Measurements from ENCODE around the gene ABCB9. TPM values are rescaled to one million over a fixed set of nuclear protein-coding genes. Genes with fewer than 3 reads are reported as not detected.

ABCB9 gene
- total RNA-seq, 1 experiment from 2014 or later, result 32.7 TPM

- in situ Hi-C loops (cut with HindIII; ENCODE audit: low pct_unique_long_range_greater_than_20kb, low sequenced_read_pairs), result no loop called here
- intact Hi-C loops (cut with micrococcal nuclease; ENCODE audit: unreplicated experiment), result loop anchor here (10.0 kb wide), 2 partner anchors 162 to 252 kb away; partner anchors contain the start of genes MPHOSPH9 and MTRFR
- ATAC-seq, result no peak
- no peak overlapping the region for H3K4me3 ChIP-seq (ENCODE audit: low read depth in 2 of 2, low read length in 2 of 2)
- no peak for DNase-seq (ENCODE audit: low read depth, low spot score)
- H3K4me1 ChIP-seq (ENCODE audit: control insufficient read depth, insufficient read depth, low read length), result peaks cover 37% of the 10 kb centered on the region
- H3K27me3 ChIP-seq (ENCODE audit: control insufficient read depth, insufficient read depth, low read length), result no peaks in the 10 kb centered on the region
- TF ChIP-seq CTCF (IDR thresholded peaks at IDR 0.05), result no peak
- TF ChIP-seq POLR2AphosphoS5 (IDR thresholded peaks at IDR 0.05; ENCODE audit: low read depth, low read length), result peak; percentile 12; the same call in 1 of the 2 replicates
- H3K36me3 ChIP-seq (ENCODE audit: control insufficient read depth, insufficient read depth, low read length), result no peaks in the 10 kb centered on the region; the same call in 1 of the 2 replicates
- BruUV-seq (replicated peaks), result no TSS peak
- POLR2A ChIA-PET, result no interaction called here
- CTCF ChIA-PET, result interaction anchor here (1.0 kb wide), 1 partner anchor 123 kb away, joined by 4 read pairs; no protein-coding TSS in a partner anchor
- peak overlapping the region; percentile 92 for H3K27ac ChIP-seq (ENCODE audit: low read length)
- no peaks in the 10 kb centered on the region for H3K9me3 ChIP-seq (ENCODE audit: control insufficient read depth, insufficient read depth, low read depth, low read length)
These were observed 16.9 kb upstream of the ABCB9 start for GRCh38 chr12:122982963-122983788.

GRCh38 chr12:122982477-122982815 lies 16.2 kb upstream of the ABCB9 start:
- BruUV-seq (replicated peaks), result TSS peak; percentile 98
- TF ChIP-seq REST (IDR thresholded peaks at IDR 0.05; ENCODE audit: insufficient read depth in 1 of 2, low read depth in 2 of 2, low read length in 1 of 2), result no peak
- no peak for TF ChIP-seq TCF7L2 (IDR thresholded peaks at IDR 0.05; ENCODE audit: low read depth, low read length)
- TF ChIP-seq CTCF (IDR thresholded peaks at IDR 0.05), result no peak
- TF ChIP-seq POLR2AphosphoS5 (IDR thresholded peaks at IDR 0.05; ENCODE audit: low read depth, low read length), result 0 out of 2 replicates have a peak, but pooled peaks have one; percentile 8
- no peak for TF ChIP-seq SIN3A (IDR thresholded peaks at IDR 0.05; ENCODE audit: borderline replicate concordance, insufficient read depth, low read depth, low read length)
- peaks cover 42% of the 10 kb centered on the region for H3K4me1 ChIP-seq (ENCODE audit: control insufficient read depth, insufficient read depth, low read length)
- in situ Hi-C loops (cut with HindIII; ENCODE audit: low pct_unique_long_range_greater_than_20kb, low sequenced_read_pairs), result no loop called here
- no peaks in the 10 kb centered on the region; the same call in 1 of the 2 replicates for H3K36me3 ChIP-seq (ENCODE audit: control insufficient read depth, insufficient read depth, low read length)
- CTCF ChIA-PET, result interaction anchor here (1.0 kb wide), 1 partner anchor 122 kb away, joined by 4 read pairs; no protein-coding TSS in a partner anchor
- intact Hi-C loops (cut with micrococcal nuclease; ENCODE audit: unreplicated experiment), result loop anchor here (10.0 kb wide), 2 partner anchors 162 to 252 kb away; partner anchors contain the start of genes MPHOSPH9 and MTRFR
- H3K27ac ChIP-seq (ENCODE audit: low read length), result peak overlapping the region; percentile 92
- no peaks in the 10 kb centered on the region for H3K9me3 ChIP-seq (ENCODE audit: control insufficient read depth, insufficient read depth, low read depth, low read length)
- ATAC-seq, result no peak
- no peaks in the 10 kb centered on the region for H3K27me3 ChIP-seq (ENCODE audit: control insufficient read depth, insufficient read depth, low read length)
- no peak for DNase-seq (ENCODE audit: low read depth, low spot score)
- POLR2A ChIA-PET, result no interaction called here
- peak overlapping the region; percentile 69 to 78; a peak in 3 of 4 replicates for H3K4me3 ChIP-seq (ENCODE audit: low read depth in 2 of 2, low read length in 2 of 2)
